CD14-positive monocyte (primary cell): ENCODE results near the gene TAOK1. TPM values are rescaled to one million over a fixed set of nuclear protein-coding genes. Genes with fewer than 3 reads are reported as not detected.

ENCODE experiments used
- DNase-seq, 3 donors: peaks; one replicate each; pipeline ENCODE4 v3.0.0-alpha.2; 2011 to 2022
- H2AFZ ChIP-seq: 2 replicates; pipeline ENCODE4 v1.6.0; 2012; ENCODE audit warnings: mild to moderate bottlenecking, low read depth, low read length, inconsistent platforms; ENCODE audit not compliant: insufficient read depth, poor library complexity, severe bottlenecking
- H3K27ac ChIP-seq, 2 donors: 1 replicate in 1 of 2; 2 replicates in 1 of 2; pipeline ENCODE4 v1.5.1; 2012 to 2013; ENCODE audit warnings: low read length in 2 of 2, control low read depth in 1 of 2, inconsistent platforms in 1 of 2, low read depth in 1 of 2, mild to moderate bottlenecking in 1 of 2
- H3K27me3 ChIP-seq, 2 donors: one replicate each; pipeline versions ENCODE4 v1.6.0 to v1.6.1; 2011 to 2013; ENCODE audit warnings: low read length in 2 of 2; ENCODE audit not compliant: control insufficient read depth in 2 of 2, insufficient read depth in 2 of 2
- H3K36me3 ChIP-seq, 2 donors: replicated peaks in 1 of 2; 1 replicate in 1 of 2; 2 replicates in 1 of 2; pipeline versions ENCODE4 v1.5.1 to v1.6.1; 2012 to 2013; ENCODE audit warnings: low read length in 2 of 2, control low read depth in 1 of 2, inconsistent platforms in 1 of 2, mild to moderate bottlenecking in 1 of 2; ENCODE audit not compliant: insufficient read depth in 2 of 2, control insufficient read depth in 1 of 2
- H3K4me1 ChIP-seq, 2 donors: 1 replicate in 1 of 2; 2 replicates in 1 of 2; pipeline versions ENCODE4 v1.5.1 to v1.6.1; 2012 to 2013; ENCODE audit warnings: low read length in 2 of 2, control low read depth in 1 of 2, inconsistent platforms in 1 of 2, mild to moderate bottlenecking in 1 of 2, moderate library complexity in 1 of 2; ENCODE audit not compliant: insufficient read depth in 2 of 2, control insufficient read depth in 1 of 2
- H3K4me2 ChIP-seq: replicated peaks from 2 replicates; pipeline ENCODE3; 2012; ENCODE audit warnings: low read length, moderate library complexity, mild to moderate bottlenecking; ENCODE audit not compliant: poor library complexity, severe bottlenecking; ENCODE audit errors: extremely low read depth
- H3K4me3 ChIP-seq, 3 experiments: fragments of 200-600 bp in 1 of 3; sonication (generic) in 1 of 3; replicated peaks in 1 of 3; 1 replicate in 2 of 3; 2 replicates in 1 of 3; pipeline ENCODE4 v1.5.1; 2011 to 2013; ENCODE audit warnings: low read length in 3 of 3, mild to moderate bottlenecking in 3 of 3, control low read depth in 2 of 3, low read depth in 2 of 3, inconsistent platforms in 1 of 3, moderate library complexity in 1 of 3
- H3K79me2 ChIP-seq: 2 replicates; pipeline ENCODE4 v1.6.0; 2012; ENCODE audit warnings: mild to moderate bottlenecking, control low read depth, inconsistent platforms, low read length, moderate library complexity; ENCODE audit not compliant: insufficient read depth
- H3K9ac ChIP-seq: 2 replicates; pipeline ENCODE4 v1.6.0; 2017; ENCODE audit warnings: low read length, mild to moderate bottlenecking; ENCODE audit not compliant: insufficient read depth, poor library complexity, severe bottlenecking
- H3K9me3 ChIP-seq, 2 donors: replicated peaks in 1 of 2; 1 replicate in 1 of 2; 2 replicates in 1 of 2; pipeline versions ENCODE4 v1.5.1 to v1.6.1; 2012 to 2013; ENCODE audit warnings: low read length in 2 of 2, control low read depth in 1 of 2; ENCODE audit not compliant: control insufficient read depth in 1 of 2, insufficient read depth in 1 of 2
- H4K20me1 ChIP-seq: 2 replicates; pipeline ENCODE4 v1.6.0; 2012; ENCODE audit warnings: mild to moderate bottlenecking, low read length, control low read depth, moderate library complexity; ENCODE audit not compliant: insufficient read depth
- H3K27ac Mint-ChIP-seq, 7 donors: one replicate each; pipeline ENCODE4 v1.8.0; 2020; ENCODE audit warnings: mild to moderate bottlenecking in 7 of 7, mixed read lengths in 7 of 7, moderate library complexity in 6 of 7, inconsistent platforms in 2 of 7
- H3K27me3 Mint-ChIP-seq, 3 donors: one replicate each; pipeline ENCODE4 v1.8.0; 2021 to 2022; ENCODE audit warnings: low read depth in 3 of 3, mild to moderate bottlenecking in 3 of 3, mixed read lengths in 3 of 3, moderate library complexity in 3 of 3, inconsistent platforms in 1 of 3
- H3K36me3 Mint-ChIP-seq, 2 donors: one replicate each; pipeline ENCODE4 v1.8.0; 2020; ENCODE audit warnings: mixed read lengths in 2 of 2, inconsistent platforms in 1 of 2, mild to moderate bottlenecking in 1 of 2
- H3K4me1 Mint-ChIP-seq: one replicate; pipeline ENCODE4 v1.8.0; 2020; ENCODE audit warnings: mild to moderate bottlenecking, mixed read lengths
- H3K4me3 Mint-ChIP-seq, 2 donors: one replicate each; pipeline ENCODE4 v1.8.0; 2020; ENCODE audit warnings: mild to moderate bottlenecking in 2 of 2, mixed read lengths in 2 of 2, moderate library complexity in 1 of 2
- H3K9me3 Mint-ChIP-seq, 7 donors: one replicate each; pipeline ENCODE4 v1.8.0; 2020 to 2022; ENCODE audit warnings: mixed read lengths in 7 of 7, mild to moderate bottlenecking in 6 of 7, moderate library complexity in 6 of 7, inconsistent platforms in 2 of 7
- CTCF ChIP-seq: fragments of 200-600 bp; IDR thresholded peaks from one replicate; pipeline ENCODE4 v1.8.0; 2022; ENCODE audit warnings: antibody characterized with exemption, mild to moderate bottlenecking
- WGBS: methylation state at CpG from one replicate; pipeline ENCODE4 v1.1.5; 2013; ENCODE audit warnings: missing lambda C conversion rate; ENCODE audit not compliant: insufficient coverage; 5-methylcytosine and 5-hydroxymethylcytosine counted together
- intact Hi-C, 2 donors: fragments of 100-400 bp; cut with micrococcal nuclease; formaldehyde crosslinking; loops; one replicate each; pipeline versions ENCODE4 v1.15.0 to v1.15.1; 2023
- polyA plus RNA-seq, 3 donors: library from polyadenylated mRNA; depleted of rRNA in 1 of 3; unstranded in 2 of 3; stranded (reverse) in 1 of 3; fragments of 300-500 nt in 2 of 3; fragments of >200 nt in 1 of 3; fragmentation: Illumina TruSeq in 2 of 3; gene quantifications; 1 replicate in 2 of 3; 2 replicates in 1 of 3; pipeline ENCODE4 v1.2.3, GENCODE V29; 2012 to 2021

Gene TAOK1
- polyA plus RNA-seq, 3 donors: 2.4 to 13.9 (median 4.8) TPM

- Histone ChIP-seq H3K4me3 (peak overlapping the region; percentile 68 to 79 (median 73)), H3K27me3 (peaks cover 0 to 15% of the 10 kb centered on the region in 2 donors), H3K27ac (peak overlapping the region; percentile 20 to 38), H4K20me1 (peaks cover 57% of the 10 kb centered on the region), H3K4me2 (peak overlapping the region; percentile 82), H3K9me3 (no peaks in the 10 kb centered on the region), H3K79me2 (peaks cover 59% of the 10 kb centered on the region), H3K4me1 (peaks cover 81 to 85% of the 10 kb centered on the region in 2 donors), H3K36me3 (peaks cover 0 to 5% of the 10 kb centered on the region in 2 donors), H3K9ac (peak overlapping the region; percentile 46), H2AFZ (peak overlapping the region; percentile 52)
- no peak for TF ChIP-seq CTCF
- Mint-ChIP-seq H3K27me3 (peaks cover 10 to 24% (median 15%) of the 10 kb centered on the region in 3 donors), H3K4me3 (peak overlapping the region; percentile 91 to 93), H3K9me3 (peaks cover 0 to 3% (median 0%) of the 10 kb centered on the region in 7 donors), H3K27ac (peak overlapping the region in 6 of 7 donors; percentile 46 to 86 (median 70)), H3K4me1 (peaks cover 81% of the 10 kb centered on the region), H3K36me3 (peaks cover 2 to 8% of the 10 kb centered on the region in 2 donors)
- intact Hi-C loops: loop anchor here (2.0 to 10.0 kb wide), 2 partner anchors 27 to 337 kb away; no protein-coding TSS in a partner anchor
- no peak for DNase-seq
- 10% methylated on average over 3 of the region's 8 CpGs for WGBS
Observed at GRCh38 chr17:29588017-29588561, 197.9 kb downstream of the TAOK1 start.

GRCh38 chr17:29588562-29589411 is 198.6 kb downstream of the TAOK1 start:
- Mint-ChIP-seq H3K4me3 (peak overlapping the region; percentile 91 to 93), H3K27me3 (peaks cover 11 to 29% (median 17%) of the 10 kb centered on the region in 3 donors), H3K4me1 (peaks cover 82% of the 10 kb centered on the region)

More at GRCh38 chr17:29588562-29589411, 198.6 kb downstream of the TAOK1 start:
- H3K9ac ChIP-seq: peak overlapping the region; percentile 46
- H3K4me3 ChIP-seq: peak overlapping the region; percentile 68 to 79 (median 73)
- peak overlapping the region; percentile 82 for H3K4me2 ChIP-seq
- peaks cover 50% of the 10 kb centered on the region for H4K20me1 ChIP-seq
- no peaks in the 10 kb centered on the region for H3K36me3 ChIP-seq
- intact Hi-C loops: loop anchor here (1.0 to 10.0 kb wide), 3 partner anchors 26 to 336 kb away; no protein-coding TSS in a partner anchor
- no peaks in the 10 kb centered on the region for H3K9me3 ChIP-seq
- H3K79me2 ChIP-seq: peaks cover 52% of the 10 kb centered on the region
- TF ChIP-seq CTCF: no peak
- no peak for DNase-seq
- WGBS: under 1% methylated on average over 61 of the region's 72 CpGs
- H3K4me1 ChIP-seq: peaks cover 83 to 88% of the 10 kb centered on the region in 2 donors
- peak overlapping the region; percentile 52 for H2AFZ ChIP-seq
- H3K9me3 Mint-ChIP-seq: peaks cover 0 to 3% (median 0%) of the 10 kb centered on the region in 7 donors
- peak overlapping the region; percentile 20 to 38 for H3K27ac ChIP-seq
- H3K36me3 Mint-ChIP-seq: peaks cover 0 to 1% of the 10 kb centered on the region in 2 donors
- peak overlapping the region in 6 of 7 donors; percentile 40 to 86 (median 48) for H3K27ac Mint-ChIP-seq
- peaks cover 0 to 17% of the 10 kb centered on the region in 2 donors for H3K27me3 ChIP-seq
